K562 (cell line): ENCODE results near the gene RPE65. TPM values are rescaled to one million over a fixed set of nuclear protein-coding genes. Genes with fewer than 3 reads are reported as not detected.

Experiments
- ATAC-seq: fragments of 200-7000 bp; cut with Tn5 transposase; 3 replicates; pipeline ENCODE4 v1.9.1; 2020; ENCODE audit warnings: moderate library complexity
- BruUV-seq: library from RNA; stranded (reverse); fragments of 400-500 nt; replicated peaks from 2 replicates; lab custom pipeline; 2021; lab: Mats Ljungman, UMichigan
- CTCF ChIA-PET: fragments of 300-600 bp; formaldehyde crosslinking; extraction: SDS; loops from one replicate; lab custom pipeline; 2021; ENCODE audit warnings: low intra/inter-chr PET ratio; lab: Yijun Ruan, JAX
- POLR2A ChIA-PET: fragments of 300-600, 350-650 bp; sonication (Branson Sonifier 250); formaldehyde crosslinking; extraction: SDS; loops from one replicate; lab custom pipeline; 2021; ENCODE audit warnings: antibody characterized with exemption, inconsistent platforms; lab: Yijun Ruan, JAX
- DNase-seq, 4 experiments: peaks; one replicate each; pipeline versions ENCODE4 v3.0.0 to v3.0.0-alpha.2; 2011 to 2018; ENCODE audit warnings: low spot score in 3 of 4, mixed read lengths in 3 of 4; ENCODE audit errors: extremely low read depth in 1 of 4
- FAIRE-seq: peaks from 2 replicates; lab custom pipeline; 2011; peaks lifted over from hg19 to GRCh38; lab: Jason Lieb, UNC
- H2AFZ ChIP-seq: 2 replicates; pipeline ENCODE4 v1.6.0; 2011; ENCODE audit warnings: low read depth, low read length, control low read depth, inconsistent platforms
- H3K27ac ChIP-seq: fragments of 200-600 bp; 3 replicates; pipeline ENCODE4 v1.8.0; 2011; ENCODE audit warnings: low read depth, mild to moderate bottlenecking, control low read depth, inconsistent platforms, low read length, moderate library complexity, mixed read lengths; ENCODE audit errors: extremely low read depth
- H3K27me3 ChIP-seq, 2 experiments: fragments of 300-600 bp in 1 of 2; 2 replicates in 1 of 2; 3 replicates in 1 of 2; pipeline versions ENCODE4 v1.6.0 to v1.8.0; 2011; ENCODE audit warnings: inconsistent platforms in 2 of 2, low read length in 2 of 2, mild to moderate bottlenecking in 1 of 2, mixed read lengths in 1 of 2, moderate library complexity in 1 of 2; ENCODE audit not compliant: control insufficient read depth in 2 of 2, insufficient read depth in 2 of 2
- H3K36me3 ChIP-seq: fragments of 300-600 bp; 3 replicates; pipeline ENCODE4 v1.8.0; 2011; ENCODE audit warnings: mild to moderate bottlenecking, low read length, inconsistent platforms; ENCODE audit not compliant: control insufficient read depth, insufficient read depth
- H3K4me1 ChIP-seq, 2 experiments: fragments of 200-600 bp in 1 of 2; replicated peaks in 1 of 2; 2 replicates in 1 of 2; 3 replicates in 1 of 2; pipeline versions ENCODE4 v1.5.1 to v1.8.0; 2011; ENCODE audit warnings: inconsistent platforms in 2 of 2, low read length in 2 of 2, mild to moderate bottlenecking in 1 of 2, mixed read lengths in 1 of 2, moderate library complexity in 1 of 2; ENCODE audit not compliant: control insufficient read depth in 2 of 2, insufficient read depth in 2 of 2
- H3K4me2 ChIP-seq: 2 replicates; pipeline ENCODE4 v1.6.1; 2011; ENCODE audit warnings: low read length, control low read depth, inconsistent platforms, mixed read lengths; ENCODE audit not compliant: insufficient read depth
- H3K4me3 ChIP-seq: fragments of 200-600 bp; sonication (generic), shearing (Covaris generic); 2 replicates; pipeline ENCODE4 v1.5.1; 2016; ENCODE audit warnings: control low read depth, inconsistent platforms
- H3K79me2 ChIP-seq: fragments of 200-600 bp; 3 replicates; pipeline ENCODE4 v1.8.0; 2011; ENCODE audit warnings: low read length, inconsistent platforms; ENCODE audit not compliant: control insufficient read depth, insufficient read depth
- H3K9ac ChIP-seq, 2 experiments: 2 replicates each; pipeline versions ENCODE4 v1.6.0 to v1.6.1; 2011; ENCODE audit warnings: low read depth in 2 of 2, low read length in 2 of 2, control low read depth in 1 of 2, inconsistent platforms in 1 of 2, mild to moderate bottlenecking in 1 of 2, mixed read lengths in 1 of 2; ENCODE audit not compliant: insufficient read depth in 1 of 2
- H3K9me1 ChIP-seq: one replicate; pipeline ENCODE4 v1.6.0; 2011; ENCODE audit warnings: inconsistent platforms, mild to moderate bottlenecking, low read length, moderate library complexity; ENCODE audit not compliant: control insufficient read depth, insufficient read depth
- H3K9me3 ChIP-seq: replicated peaks from 2 replicates; pipeline ENCODE4 v1.5.1; 2011; ENCODE audit warnings: low read depth, low read length, inconsistent platforms; ENCODE audit not compliant: control insufficient read depth, insufficient read depth
- H4K20me1 ChIP-seq: replicated peaks from 2 replicates; pipeline ENCODE4 v1.6.1; 2011; ENCODE audit warnings: low read length, inconsistent platforms, mixed read lengths; ENCODE audit not compliant: control insufficient read depth, insufficient read depth
- CBX2 ChIP-seq: fragments of 200-600 bp; sonication (generic); IDR thresholded peaks from one replicate; pipeline ENCODE4 v1.6.1; 2012; ENCODE audit warnings: mild to moderate bottlenecking, low read length, inconsistent platforms; ENCODE audit not compliant: insufficient read depth, poor library complexity, severe bottlenecking
- HOXB6 ChIP-seq: fragments of 250-450 bp; sonication (Bioruptor Pico); IDR thresholded peaks from 2 replicates; pipeline ENCODE4 v1.5.1; 2022; ENCODE audit warnings: mild to moderate bottlenecking, borderline replicate concordance
- ILK ChIP-seq: fragments of 450-650 bp; IDR thresholded peaks from 2 replicates; pipeline ENCODE4 v1.6.1; 2016; ENCODE audit warnings: missing genetic modification characterization, low read depth, mild to moderate bottlenecking, missing compliant biosample characterization, moderate library complexity, borderline replicate concordance
- MTA1 ChIP-seq: fragments of 450-650 bp; IDR thresholded peaks from 2 replicates; pipeline ENCODE4 v1.6.1; 2017; ENCODE audit warnings: borderline replicate concordance
- MTA3 ChIP-seq: fragments of 450-650 bp; formaldehyde crosslinking; IDR thresholded peaks from 2 replicates; pipeline ENCODE4 v1.6.1; 2017; ENCODE audit warnings: mild to moderate bottlenecking, borderline replicate concordance
- RBM34 ChIP-seq: fragments of 200-400 bp; formaldehyde crosslinking; IDR thresholded peaks from 2 replicates; pipeline ENCODE4 v1.6.1; 2018; ENCODE audit warnings: low read length, borderline replicate concordance; ENCODE audit not compliant: insufficient read depth
- RFX1 ChIP-seq: fragments of 450-650 bp; IDR thresholded peaks from 2 replicates; pipeline ENCODE4 v1.6.1; 2016; ENCODE audit warnings: mild to moderate bottlenecking, moderate library complexity
- TCF7 ChIP-seq: sonication (generic); IDR thresholded peaks from 2 replicates; pipeline ENCODE4 v1.6.1; 2016; ENCODE audit warnings: antibody characterized with exemption, borderline replicate concordance
- ZNF444 ChIP-seq: fragments of 250-450 bp; sonication (Bioruptor Pico); IDR thresholded peaks from 2 replicates; pipeline ENCODE4 v1.4.0; 2020; ENCODE audit warnings: mild to moderate bottlenecking, moderate library complexity
- ZNF740 ChIP-seq, 3 experiments: fragments of 200-800 bp in 1 of 3; sonication (Bioruptor generic) in 1 of 3; sonication (generic) in 1 of 3; formaldehyde crosslinking in 1 of 3; IDR thresholded peaks; 2 replicates each; pipeline versions ENCODE4 v1.6.1 to v1.8.0; 2016 to 2022; ENCODE audit warnings: mild to moderate bottlenecking in 2 of 3, missing compliant biosample characterization in 2 of 3, missing genetic modification characterization in 2 of 3, missing genetic modification reagents in 1 of 3
- WGBS: fragments of 100-300 bp; shearing (Covaris generic); methylation state at CpG from one replicate; pipeline ENCODE4 v1.1.6; 2016; ENCODE audit warnings: low coverage, mixed read lengths; ENCODE audit not compliant: insufficient coverage; ENCODE audit errors: missing lambda C conversion rate; 5-methylcytosine and 5-hydroxymethylcytosine counted together
- in situ Hi-C: fragments of 300-500 bp; cut with MboI; formaldehyde crosslinking; loops from 4 replicates; pipeline ENCODE4 v1.15.0; 2018; ENCODE audit warnings: inconsistent platforms, mixed read lengths
- intact Hi-C: fragments of 100-400 bp; cut with micrococcal nuclease; formaldehyde crosslinking; loops from 2 replicates; pipeline ENCODE4 v1.14.2; 2022
- polyA plus RNA-seq, 8 experiments: library from polyadenylated mRNA; depleted of rRNA in 4 of 8; stranded (reverse) in 5 of 8; unstranded in 3 of 8; fragments of >200 nt; fragmentation: Nextera tagmentation in 2 of 8; fragmentation: Illumina TruSeq in 1 of 8; extraction: Ambion mirVana in 2 of 8; extraction: Trizol in 1 of 8; gene quantifications; 2 replicates each; pipeline versions ENCODE4 v1.2.1 to v1.2.3, GENCODE V29; 2011 to 2014; ENCODE audit warnings: inconsistent platforms in 1 of 8, missing spikeins in 1 of 8
- total RNA-seq, 7 experiments: library from RNA; depleted of rRNA in 6 of 7; stranded (reverse); fragments of >200 nt in 6 of 7; fragmentation: Illumina TruSeq in 2 of 7; extraction: Trizol in 2 of 7; gene quantifications; 2 replicates each; pipeline versions ENCODE4 v1.2.1 to v1.2.3, GENCODE V29; 2011 to 2021; ENCODE audit warnings: low replicate concordance in 1 of 7

Gene RPE65
- total and polyA plus RNA-seq, 9 of the 15 experiments (the other 6 are each of a cell fraction or from before 2014, with no cell fraction given) = 0.14 TPM; not detected in 8

GRCh38 chr1:68479501-68479900 lies 29.7 kb upstream of the RPE65 start:
- peaks cover 79% of the 10 kb centered on the region for H3K36me3 ChIP-seq
- in situ Hi-C loops = loop anchor here (25.0 kb wide), 1 partner anchor 1658 kb away; no protein-coding TSS in a partner anchor
- H3K27ac ChIP-seq = no peak overlapping the region
- H3K9ac ChIP-seq = no peak overlapping the region
- H3K4me1 ChIP-seq = no peaks in the 10 kb centered on the region
- FAIRE-seq (no peak), DNase-seq (no peak), ATAC-seq (no peak)
- intact Hi-C loops = no loop called here
- TF ChIP-seq ILK (tag) (no peak), ZNF444 (no peak), MTA1 (no peak), MTA3 (no peak), RFX1 (no peak), RBM34 (no peak), CBX2 (no peak), ZNF740 (CRISPR knock-in tag; IDR thresholded peaks at IDR 0.05) (no peak), ZNF740 (tag; IDR thresholded peaks at IDR 0.05) (no peak), TCF7 (no peak), HOXB6 (CRISPR knock-in tag) (no peak)
- BruUV-seq = no TSS peak
- H3K9me3 ChIP-seq = no peaks in the 10 kb centered on the region
- ChIA-PET CTCF (no interaction called here), POLR2A (no interaction called here)
- WGBS = 100% methylated on average over 2 of the region's 2 CpGs
- no peak overlapping the region for H3K4me2 ChIP-seq
- no peaks in the 10 kb centered on the region for H4K20me1 ChIP-seq
- no peak overlapping the region for H3K4me3 ChIP-seq
- no peaks in the 10 kb centered on the region for H3K9me1 ChIP-seq
- no peaks in the 10 kb centered on the region for H3K79me2 ChIP-seq
- no peak overlapping the region for H2AFZ ChIP-seq
- H3K27me3 ChIP-seq = no peaks in the 10 kb centered on the region
